GM23338 (cell line): ENCODE measurements around the gene COL21A1.

Experiments used
- CREB1 ChIP-seq: fragments of 250-450 bp; sonication (Bioruptor Pico); IDR thresholded peaks from 2 replicates; pipeline ENCODE4 v1.5.0; 2020; ENCODE audit warnings: low read depth, mild to moderate bottlenecking, moderate library complexity
- EZH2 ChIP-seq: fragments of 200-600 bp; sonication (generic); IDR thresholded peaks from one replicate; pipeline ENCODE4 v1.8.0; 2017; ENCODE audit warnings: antibody characterized with exemption, mild to moderate bottlenecking, low read depth; ENCODE audit not compliant: unreplicated experiment
- POLR2AphosphoS5 ChIP-seq: IDR thresholded peaks from 2 replicates; pipeline ENCODE4 v1.6.1; 2016; ENCODE audit warnings: antibody characterized with exemption, low read depth
- TF ChIP-seq, protein P1 (sequence below), 2 experiments: fragments of 200-600 bp in 1 of 2; sonication (generic) in 1 of 2; conservative IDR thresholded peaks; 2 replicates each; pipeline versions ENCODE4 v1.5.1 to v1.6.1; 2016 to 2017; ENCODE audit warnings: antibody characterized with exemption in 2 of 2, low read depth in 2 of 2, mild to moderate bottlenecking in 2 of 2, moderate library complexity in 1 of 2
- TF ChIP-seq, protein P2 (sequence below): IDR thresholded peaks from one replicate; pipeline ENCODE4 v1.6.1; 2018; ENCODE audit warnings: antibody characterized with exemption; ENCODE audit not compliant: unreplicated experiment

DNA sequence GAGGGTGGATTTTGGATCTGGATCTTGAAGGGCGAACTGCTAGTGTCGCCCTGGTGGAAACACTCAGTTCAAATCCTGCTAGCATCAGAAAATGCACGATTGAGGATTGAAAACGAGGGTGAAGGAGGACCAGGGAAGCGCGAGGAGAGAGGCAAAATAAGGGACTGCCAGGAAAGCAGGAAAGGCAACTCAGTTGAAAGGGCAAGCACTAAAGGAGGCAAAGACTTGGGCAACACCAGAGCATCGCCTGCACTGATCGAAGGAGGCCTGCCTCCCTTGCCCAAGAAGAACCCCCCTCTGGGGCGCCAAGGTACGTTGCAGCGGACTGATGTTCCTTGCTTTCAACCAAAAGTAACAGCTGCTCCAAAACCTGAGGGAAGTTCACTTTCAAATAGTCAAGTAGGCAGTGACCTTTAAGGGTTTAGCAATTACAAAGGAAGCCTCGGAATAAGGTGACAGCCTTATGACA, 308 bp upstream of the COL21A1 start:
- TF ChIP-seq POLR2AphosphoS5 (no peak), CREB1 (CRISPR knock-in tag) (no peak), EZH2 (no peak)
- TF ChIP-seq, protein P1, sequence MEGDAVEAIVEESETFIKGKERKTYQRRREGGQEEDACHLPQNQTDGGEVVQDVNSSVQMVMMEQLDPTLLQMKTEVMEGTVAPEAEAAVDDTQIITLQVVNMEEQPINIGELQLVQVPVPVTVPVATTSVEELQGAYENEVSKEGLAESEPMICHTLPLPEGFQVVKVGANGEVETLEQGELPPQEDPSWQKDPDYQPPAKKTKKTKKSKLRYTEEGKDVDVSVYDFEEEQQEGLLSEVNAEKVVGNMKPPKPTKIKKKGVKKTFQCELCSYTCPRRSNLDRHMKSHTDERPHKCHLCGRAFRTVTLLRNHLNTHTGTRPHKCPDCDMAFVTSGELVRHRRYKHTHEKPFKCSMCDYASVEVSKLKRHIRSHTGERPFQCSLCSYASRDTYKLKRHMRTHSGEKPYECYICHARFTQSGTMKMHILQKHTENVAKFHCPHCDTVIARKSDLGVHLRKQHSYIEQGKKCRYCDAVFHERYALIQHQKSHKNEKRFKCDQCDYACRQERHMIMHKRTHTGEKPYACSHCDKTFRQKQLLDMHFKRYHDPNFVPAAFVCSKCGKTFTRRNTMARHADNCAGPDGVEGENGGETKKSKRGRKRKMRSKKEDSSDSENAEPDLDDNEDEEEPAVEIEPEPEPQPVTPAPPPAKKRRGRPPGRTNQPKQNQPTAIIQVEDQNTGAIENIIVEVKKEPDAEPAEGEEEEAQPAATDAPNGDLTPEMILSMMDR (conservative IDR thresholded peaks at IDR 0.05; ENCODE audit: low read depth in 2 of 2) = 0 out of 4 replicates have a peak, but pooled peaks of 1 of the 2 experiments have one; percentile 6
- TF ChIP-seq, protein P2, sequence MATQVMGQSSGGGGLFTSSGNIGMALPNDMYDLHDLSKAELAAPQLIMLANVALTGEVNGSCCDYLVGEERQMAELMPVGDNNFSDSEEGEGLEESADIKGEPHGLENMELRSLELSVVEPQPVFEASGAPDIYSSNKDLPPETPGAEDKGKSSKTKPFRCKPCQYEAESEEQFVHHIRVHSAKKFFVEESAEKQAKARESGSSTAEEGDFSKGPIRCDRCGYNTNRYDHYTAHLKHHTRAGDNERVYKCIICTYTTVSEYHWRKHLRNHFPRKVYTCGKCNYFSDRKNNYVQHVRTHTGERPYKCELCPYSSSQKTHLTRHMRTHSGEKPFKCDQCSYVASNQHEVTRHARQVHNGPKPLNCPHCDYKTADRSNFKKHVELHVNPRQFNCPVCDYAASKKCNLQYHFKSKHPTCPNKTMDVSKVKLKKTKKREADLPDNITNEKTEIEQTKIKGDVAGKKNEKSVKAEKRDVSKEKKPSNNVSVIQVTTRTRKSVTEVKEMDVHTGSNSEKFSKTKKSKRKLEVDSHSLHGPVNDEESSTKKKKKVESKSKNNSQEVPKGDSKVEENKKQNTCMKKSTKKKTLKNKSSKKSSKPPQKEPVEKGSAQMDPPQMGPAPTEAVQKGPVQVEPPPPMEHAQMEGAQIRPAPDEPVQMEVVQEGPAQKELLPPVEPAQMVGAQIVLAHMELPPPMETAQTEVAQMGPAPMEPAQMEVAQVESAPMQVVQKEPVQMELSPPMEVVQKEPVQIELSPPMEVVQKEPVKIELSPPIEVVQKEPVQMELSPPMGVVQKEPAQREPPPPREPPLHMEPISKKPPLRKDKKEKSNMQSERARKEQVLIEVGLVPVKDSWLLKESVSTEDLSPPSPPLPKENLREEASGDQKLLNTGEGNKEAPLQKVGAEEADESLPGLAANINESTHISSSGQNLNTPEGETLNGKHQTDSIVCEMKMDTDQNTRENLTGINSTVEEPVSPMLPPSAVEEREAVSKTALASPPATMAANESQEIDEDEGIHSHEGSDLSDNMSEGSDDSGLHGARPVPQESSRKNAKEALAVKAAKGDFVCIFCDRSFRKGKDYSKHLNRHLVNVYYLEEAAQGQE = no peak
